ENCODE measurements around the gene HDAC4. TPM values are rescaled to one million over a fixed set of nuclear protein-coding genes. Genes with fewer than 3 reads are reported as not detected.

Gene HDAC4
- total and polyA plus RNA-seq, 2 donors (not counting 1 experiment from before 2014, with no cell fraction given) = 13.5 to 46.0 TPM

- Histone ChIP-seq H3K4me3 (ENCODE audit: control extremely low read depth in 1 of 5, extremely low read depth in 1 of 5, insufficient read depth in 1 of 5, low read depth in 2 of 5, low read length in 4 of 5) (no peak overlapping the region), H3K36me3 (replicated peaks in 1 of 2; ENCODE audit: control extremely low read depth in 1 of 2, control insufficient read depth in 1 of 2, extremely low read depth in 1 of 2, insufficient read depth in 2 of 2, low read length in 1 of 2) (no peaks in the 10 kb centered on the region), H3K27me3 (replicated peaks in 1 of 4; ENCODE audit: control extremely low read depth in 1 of 4, control insufficient read depth in 3 of 4, insufficient read depth in 4 of 4, low read length in 3 of 4) (peaks cover 0 to 62% (median 16%) of the 10 kb centered on the region in 4 experiments), H3K79me2 (ENCODE audit: control insufficient read depth, insufficient read depth, low read length) (peaks cover 40% of the 10 kb centered on the region), H2AFZ (ENCODE audit: insufficient read depth, low read depth, low read length, poor library complexity, severe bottlenecking) (no peak overlapping the region), H3K27ac (ENCODE audit: low read length in 2 of 2) (no peak overlapping the region), H3K4me1 (ENCODE audit: control insufficient read depth in 2 of 2, insufficient read depth in 2 of 2, low read length in 2 of 2) (peaks cover 47 to 56% of the 10 kb centered on the region in 2 donors), H3K9me3 (ENCODE audit: control extremely low read depth in 1 of 3, control insufficient read depth in 2 of 3, insufficient read depth in 1 of 3, low read length in 2 of 3) (peaks cover 6 to 21% (median 18%) of the 10 kb centered on the region in 3 donors), H4K20me1 (ENCODE audit: control insufficient read depth, insufficient read depth, low read length, poor library complexity, severe bottlenecking) (peaks cover 74% of the 10 kb centered on the region), H3K9ac (ENCODE audit: low read length) (no peak overlapping the region), H3K4me2 (replicated peaks; ENCODE audit: low read depth, low read length, poor library complexity, severe bottlenecking) (peak overlapping the region; percentile 32)
- 27% methylated on average over 2 of the region's 5 CpGs for WGBS (ENCODE audit: insufficient coverage)
- Mint-ChIP-seq H3K27ac (no peak overlapping the region), H3K27me3 (peaks cover 23% of the 10 kb centered on the region), H3K4me3 (no peak overlapping the region), H3K4me1 (peaks cover 69% of the 10 kb centered on the region), H3K9me3 (ENCODE audit: insufficient read depth) (peaks cover 12% of the 10 kb centered on the region)
- POLR2A ChIA-PET = no interaction called here
- intact Hi-C loops (cut with micrococcal nuclease) = no loop called here
- TF ChIP-seq EZH2 (IDR thresholded peaks at IDR 0.05; ENCODE audit: borderline replicate concordance, insufficient read depth, low read depth, low read length, poor library complexity, severe bottlenecking) = no peak
- no peak for TF ChIP-seq CTCF (IDR thresholded peaks at IDR 0.05)
- DNase-seq = peak; percentile 50
- no peak for ATAC-seq (ENCODE audit: low read depth)
- CTCF ChIA-PET = interaction anchor here (1.3 kb wide), 1 partner anchor 12 kb away, joined by 5 read pairs; no protein-coding TSS in a partner anchor
These were observed 145.6 kb downstream of the HDAC4 start for GRCh38 chr2:239255218-239255617.

- POLR2A ChIA-PET = interaction anchor here (1.2 kb wide), 1 partner anchor 14 kb away, joined by 3 read pairs; no protein-coding TSS in a partner anchor
- no peak overlapping the region for H3K27ac ChIP-seq (ENCODE audit: low read length in 2 of 2)
- peaks cover 39% of the 10 kb centered on the region for H3K79me2 ChIP-seq (ENCODE audit: control insufficient read depth, insufficient read depth, low read length)
- DNase-seq (no peak), ATAC-seq (ENCODE audit: low read depth) (no peak)
- Mint-ChIP-seq H3K27me3 (peaks cover 25% of the 10 kb centered on the region), H3K27ac (no peak overlapping the region), H3K9me3 (ENCODE audit: insufficient read depth) (peaks cover 12% of the 10 kb centered on the region), H3K4me1 (peaks cover 55% of the 10 kb centered on the region), H3K4me3 (peak overlapping the region; percentile 84)
- H3K9me3 ChIP-seq (ENCODE audit: control extremely low read depth in 1 of 3, control insufficient read depth in 2 of 3, insufficient read depth in 1 of 3, low read length in 2 of 3) = peaks cover 6 to 17% (median 16%) of the 10 kb centered on the region in 3 donors
- 10% methylated on average over 4 of the region's 7 CpGs for WGBS (ENCODE audit: insufficient coverage)
- TF ChIP-seq EZH2 (IDR thresholded peaks at IDR 0.05; ENCODE audit: borderline replicate concordance, insufficient read depth, low read depth, low read length, poor library complexity, severe bottlenecking) (no peak), CTCF (IDR thresholded peaks at IDR 0.05) (no peak)
- CTCF ChIA-PET = interaction anchor here (1.7 kb wide), 1 partner anchor 13 kb away, joined by 5 read pairs; no protein-coding TSS in a partner anchor
- H3K9ac ChIP-seq (ENCODE audit: low read length) = no peak overlapping the region
- peaks cover 33 to 42% of the 10 kb centered on the region in 2 donors for H3K4me1 ChIP-seq (ENCODE audit: control insufficient read depth in 2 of 2, insufficient read depth in 2 of 2, low read length in 2 of 2)
- H3K4me3 ChIP-seq (ENCODE audit: control extremely low read depth in 1 of 5, extremely low read depth in 1 of 5, insufficient read depth in 1 of 5, low read depth in 2 of 5, low read length in 4 of 5) = no peak overlapping the region
- no peaks in the 10 kb centered on the region for H3K36me3 ChIP-seq (replicated peaks in 1 of 2; ENCODE audit: control extremely low read depth in 1 of 2, control insufficient read depth in 1 of 2, extremely low read depth in 1 of 2, insufficient read depth in 2 of 2, low read length in 1 of 2)
- peaks cover 0 to 60% (median 16%) of the 10 kb centered on the region in 4 experiments for H3K27me3 ChIP-seq (replicated peaks in 1 of 4; ENCODE audit: control extremely low read depth in 1 of 4, control insufficient read depth in 3 of 4, insufficient read depth in 4 of 4, low read length in 3 of 4)
- intact Hi-C loops (cut with micrococcal nuclease) = loop anchor here (1.0 to 5.0 kb wide), 2 partner anchors 13 to 148 kb away; partner anchors contain the start of gene HDAC4
- peaks cover 74% of the 10 kb centered on the region for H4K20me1 ChIP-seq (ENCODE audit: control insufficient read depth, insufficient read depth, low read length, poor library complexity, severe bottlenecking)
- H3K4me2 ChIP-seq (replicated peaks; ENCODE audit: low read depth, low read length, poor library complexity, severe bottlenecking) = peak overlapping the region; percentile 72
- H2AFZ ChIP-seq (ENCODE audit: insufficient read depth, low read depth, low read length, poor library complexity, severe bottlenecking) = no peak overlapping the region
These were observed 147.0 kb downstream of the HDAC4 start for GRCh38 chr2:239253701-239254436.
